Hepatocyte (in vitro differentiated cells): Measurements from ENCODE around the gene SH3RF1.

Source experiments
- CTCF ChIP-seq: fragments of 200-600 bp; sonication (generic); IDR thresholded peaks from 2 replicates; pipeline ENCODE4 v1.5.1; 2016; ENCODE audit warnings: antibody characterized with exemption, mild to moderate bottlenecking; ENCODE audit not compliant: poor library complexity
- EZH2 ChIP-seq: fragments of 200-600 bp; sonication (generic); IDR thresholded peaks from 2 replicates; pipeline ENCODE4 v1.6.1; 2016; ENCODE audit warnings: antibody characterized with exemption, mild to moderate bottlenecking, borderline replicate concordance

GRCh38 chr4:169094656-169095231 lies 176.0 kb downstream of the SH3RF1 start:
- TF ChIP-seq CTCF (no peak), EZH2 (no peak)
